IMR-90 (cell line): ENCODE data around the gene PCDH20. TPM values are rescaled to one million over a fixed set of nuclear protein-coding genes. Genes with fewer than 3 reads are reported as not detected.

Source experiments
- ATAC-seq: fragments of 200-7000 bp; cut with Tn5 transposase; 2 replicates; pipeline ENCODE4 v1.9.1; 2020; ENCODE audit warnings: low read depth, mild to moderate bottlenecking, moderate library complexity
- BruUV-seq: library from RNA; stranded (reverse); fragments of 400-500 nt; replicated peaks from 2 replicates; lab custom pipeline; 2021; lab: Mats Ljungman, UMichigan
- CTCF ChIA-PET: fragments of 300-600 bp; formaldehyde crosslinking; extraction: SDS; loops from one replicate; lab custom pipeline; 2021; ENCODE audit warnings: antibody characterized with exemption; lab: Yijun Ruan, JAX
- POLR2A ChIA-PET: fragments of 300-600 bp; sonication (Branson Sonifier 250); formaldehyde crosslinking; loops from one replicate; lab custom pipeline; 2022; ENCODE audit warnings: antibody characterized with exemption; ENCODE audit not compliant: unreplicated experiment; lab: Charles Lee
- DNase-seq: peaks from one replicate; pipeline ENCODE4 v3.0.0; 2013
- H2AFZ ChIP-seq: replicated peaks from 2 replicates; pipeline ENCODE3; 2013; ENCODE audit warnings: low read length, mild to moderate bottlenecking; ENCODE audit not compliant: poor library complexity
- H2AK5ac ChIP-seq: 2 replicates; pipeline ENCODE4 v1.6.1; 2013; ENCODE audit warnings: low read depth, low read length, inconsistent platforms
- H2AK9ac ChIP-seq: replicated peaks from 2 replicates; pipeline ENCODE3; 2013; ENCODE audit warnings: mild to moderate bottlenecking, low read depth, low read length, moderate library complexity; ENCODE audit not compliant: poor library complexity
- H2BK120ac ChIP-seq: 2 replicates; pipeline ENCODE4 v1.6.1; 2013; ENCODE audit warnings: low read depth, low read length, inconsistent platforms
- H2BK15ac ChIP-seq: 3 replicates; pipeline ENCODE4 v1.6.1; 2013; ENCODE audit warnings: low read depth, low read length, inconsistent platforms
- H2BK20ac ChIP-seq: 2 replicates; pipeline ENCODE4 v1.6.1; 2013; ENCODE audit warnings: low read depth, mild to moderate bottlenecking, inconsistent platforms, low read length, moderate library complexity
- H2BK5ac ChIP-seq: 2 replicates; pipeline ENCODE4 v1.6.1; 2013; ENCODE audit warnings: mild to moderate bottlenecking, low read depth, low read length, inconsistent platforms; ENCODE audit not compliant: poor library complexity, severe bottlenecking
- H3K14ac ChIP-seq: replicated peaks from 2 replicates; pipeline ENCODE4 v1.6.1; 2013; ENCODE audit warnings: low read depth, low read length, inconsistent platforms
- H3K18ac ChIP-seq: 2 replicates; pipeline ENCODE4 v1.6.1; 2013; ENCODE audit warnings: low read depth, low read length, control low read depth
- H3K23ac ChIP-seq: 2 replicates; pipeline ENCODE4 v1.6.1; 2013; ENCODE audit warnings: low read depth, low read length, inconsistent platforms
- H3K27ac ChIP-seq: 2 replicates; pipeline ENCODE4 v1.5.1; 2013; ENCODE audit warnings: mild to moderate bottlenecking, control low read depth, low read length; ENCODE audit not compliant: insufficient read depth
- H3K27me3 ChIP-seq: 2 replicates; pipeline ENCODE4 v1.6.1; 2013; ENCODE audit warnings: low read length; ENCODE audit not compliant: control insufficient read depth, insufficient read depth
- H3K36me3 ChIP-seq: 2 replicates; pipeline ENCODE4 v1.6.1; 2013; ENCODE audit warnings: low read length, mixed read lengths; ENCODE audit not compliant: control insufficient read depth, insufficient read depth
- H3K4ac ChIP-seq: 2 replicates; pipeline ENCODE4 v1.6.1; 2013; ENCODE audit warnings: low read depth, low read length, inconsistent platforms
- H3K4me1 ChIP-seq: 2 replicates; pipeline ENCODE4 v1.6.1; 2013; ENCODE audit warnings: low read length, mixed read lengths; ENCODE audit not compliant: control insufficient read depth, insufficient read depth
- H3K4me2 ChIP-seq: 2 replicates; pipeline ENCODE4 v1.6.1; 2013; ENCODE audit warnings: low read depth, mild to moderate bottlenecking, control low read depth, low read length, moderate library complexity
- H3K4me3 ChIP-seq: 2 replicates; pipeline ENCODE4 v1.5.1; 2013; ENCODE audit warnings: low read depth, mild to moderate bottlenecking, control low read depth, low read length, moderate library complexity; ENCODE audit not compliant: insufficient read depth
- H3K56ac ChIP-seq: 2 replicates; pipeline ENCODE4 v1.6.1; 2013; ENCODE audit warnings: low read length, inconsistent platforms; ENCODE audit not compliant: insufficient read depth; ENCODE audit errors: extremely low read depth
- H3K79me1 ChIP-seq, 2 experiments: 2 replicates each; pipeline ENCODE4 v1.6.1; 2013; ENCODE audit warnings: low read length in 2 of 2, inconsistent platforms in 1 of 2, low read depth in 1 of 2
- H3K9ac ChIP-seq: 2 replicates; pipeline ENCODE4 v1.6.1; 2013; ENCODE audit warnings: low read depth, low read length, control low read depth
- H3K9me1 ChIP-seq: 2 replicates; pipeline ENCODE4 v1.6.1; 2013; ENCODE audit warnings: low read length, inconsistent platforms; ENCODE audit not compliant: insufficient read depth
- H3K9me3 ChIP-seq: 2 replicates; pipeline ENCODE4 v1.6.1; 2013; ENCODE audit warnings: low read length; ENCODE audit not compliant: control insufficient read depth, insufficient read depth
- H4K20me1 ChIP-seq: 2 replicates; pipeline ENCODE4 v1.6.1; 2013; ENCODE audit warnings: low read length, inconsistent platforms; ENCODE audit not compliant: insufficient read depth
- H4K5ac ChIP-seq: 2 replicates; pipeline ENCODE4 v1.6.1; 2013; ENCODE audit warnings: mild to moderate bottlenecking, low read depth, low read length, control low read depth
- H4K8ac ChIP-seq, 2 experiments: 2 replicates each; pipeline ENCODE4 v1.6.1; 2013; ENCODE audit warnings: low read depth in 2 of 2, low read length in 2 of 2, control low read depth in 1 of 2, inconsistent platforms in 1 of 2
- H4K91ac ChIP-seq: 2 replicates; pipeline ENCODE4 v1.6.1; 2013; ENCODE audit warnings: low read depth, low read length, inconsistent platforms; ENCODE audit not compliant: insufficient read depth
- CEBPB ChIP-seq: IDR thresholded peaks from 2 replicates; pipeline ENCODE4 v1.6.1; 2012; ENCODE audit warnings: low read depth, low read length, improper control_type of control experiment
- CHD1 ChIP-seq: IDR thresholded peaks from 2 replicates; pipeline ENCODE4 v1.6.1; 2012; ENCODE audit warnings: low read depth, low read length, improper control_type of control experiment
- ELK1 ChIP-seq: fragments of 150-350 bp; IDR thresholded peaks from 2 replicates; pipeline ENCODE4 v1.6.1; 2016; ENCODE audit warnings: low read depth, mild to moderate bottlenecking, low read length, moderate library complexity, borderline replicate concordance
- FOS ChIP-seq: fragments of 150-350 bp; IDR thresholded peaks from 2 replicates; pipeline ENCODE4 v1.6.1; 2016; ENCODE audit warnings: low read depth, low read length
- MAFK ChIP-seq: IDR thresholded peaks from 2 replicates; pipeline ENCODE4 v1.6.1; 2012; ENCODE audit warnings: low read depth, low read length, improper control_type of control experiment
- POLR2A ChIP-seq: IDR thresholded peaks from 2 replicates; pipeline ENCODE4 v1.6.1; 2012; ENCODE audit warnings: mild to moderate bottlenecking, low read depth, low read length
- SMC3 ChIP-seq: fragments of 150-350 bp; IDR thresholded peaks from 2 replicates; pipeline ENCODE4 v1.6.1; 2016; ENCODE audit warnings: low read depth, mild to moderate bottlenecking, antibody characterized with exemption, low read length, moderate library complexity
- WGBS, 2 experiments: methylation state at CpG; one replicate each; pipeline versions ENCODE4 v1.1.5 to v1.1.7; 2013; ENCODE audit warnings: missing lambda C conversion rate in 2 of 2; ENCODE audit not compliant: insufficient read length in 1 of 2; ENCODE audit errors: extremely low coverage in 2 of 2; 5-methylcytosine and 5-hydroxymethylcytosine counted together
- dilution Hi-C: fragments of 300-500 bp; cut with HindIII; formaldehyde crosslinking; loops from one replicate; pipeline ENCODE4 v1.14.3; 2018; ENCODE audit warnings: low sequenced_read_pairs; ENCODE audit not compliant: unreplicated experiment
- in situ Hi-C: fragments of 300-500 bp; cut with MboI; formaldehyde crosslinking; loops from 3 replicates; pipeline ENCODE4 v1.14.3; 2019; ENCODE audit warnings: low sequenced_read_pairs, inconsistent platforms, mixed read lengths
- intact Hi-C: fragments of 100-400 bp; cut with micrococcal nuclease; formaldehyde crosslinking; loops from 2 replicates; pipeline ENCODE4 v1.10.0; 2022
- polyA plus RNA-seq, 3 experiments: library from polyadenylated mRNA; depleted of rRNA; stranded (reverse); fragments of >200 nt; gene quantifications; 2 replicates each; pipeline ENCODE4 v1.2.3, GENCODE V29; 2012; ENCODE audit warnings: low replicate concordance in 1 of 3
- total RNA-seq: library from RNA; depleted of rRNA; stranded (reverse); fragments of >200 nt; gene quantifications from 2 replicates; pipeline ENCODE4 v1.2.3, GENCODE V29; 2012

PCDH20 gene
- total and polyA plus RNA-seq, 2 of the 4 experiments (the other 2 are of a cell fraction) = not detected

DNA sequence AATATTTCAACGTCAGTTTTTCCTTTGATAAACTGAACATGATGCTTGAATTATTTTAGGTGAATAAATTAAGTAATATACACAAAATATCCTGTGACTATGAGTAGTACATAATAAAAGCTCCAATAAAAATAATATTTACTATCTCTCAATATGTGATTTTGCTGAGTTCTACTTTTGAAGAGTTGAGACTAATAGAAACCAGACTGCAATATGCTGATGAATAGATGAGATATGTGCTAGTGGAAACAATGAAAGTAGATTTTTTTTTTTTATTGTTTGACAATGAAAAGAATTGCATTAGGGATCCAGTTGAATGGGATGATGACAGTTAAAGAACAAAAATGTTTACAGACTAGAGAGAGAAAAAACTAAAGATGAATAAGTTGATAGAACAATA is 16.4 kb upstream of the PCDH20 start:
- Histone ChIP-seq H2AFZ (no peak overlapping the region), H3K27me3 (no peaks in the 10 kb centered on the region), H3K36me3 (no peaks in the 10 kb centered on the region), H3K9ac (no peak overlapping the region), H2BK15ac (no peak overlapping the region), H3K4me2 (no peak overlapping the region), H3K79me1 (no peaks in the 10 kb centered on the region), H2AK5ac (no peak overlapping the region), H2BK120ac (no peak overlapping the region), H4K91ac (no peak overlapping the region), H3K56ac (no peak overlapping the region), H3K14ac (no peak overlapping the region), H2BK20ac (no peak overlapping the region), H3K23ac (no peak overlapping the region), H3K9me3 (0 out of 2 replicates have a peak, but pooled peaks cover 2% of the 10 kb centered on the region), H3K18ac (no peak overlapping the region), H3K4me3 (no peak overlapping the region), H3K27ac (no peak overlapping the region), H2BK5ac (no peak overlapping the region), H2AK9ac (no peak overlapping the region), H3K4ac (no peak overlapping the region), H3K4me1 (no peaks in the 10 kb centered on the region), H3K9me1 (no peaks in the 10 kb centered on the region), H4K5ac (no peak overlapping the region), H4K8ac (no peak overlapping the region), H4K20me1 (no peaks in the 10 kb centered on the region)
- TF ChIP-seq SMC3 = no peak
- no peak for TF ChIP-seq MAFK
- TF ChIP-seq FOS = no peak
- TF ChIP-seq CHD1 = no peak
- no peak for TF ChIP-seq POLR2A
- no peak for TF ChIP-seq CEBPB
- no peak for TF ChIP-seq ELK1
- no peak for ATAC-seq
- no peak for DNase-seq
- dilution Hi-C loops (no loop called here), intact Hi-C loops (no loop called here), in situ Hi-C loops (no loop called here)
- ChIA-PET CTCF (no interaction called here), POLR2A (no interaction called here)
- no CpG with 5 or more reads among the region's 1 CpG for WGBS, 2 experiments
- BruUV-seq = no TSS peak
